HepG2 (cell line): ENCODE results near the gene SMTNL2. TPM values are rescaled to one million over a fixed set of nuclear protein-coding genes. Genes with fewer than 3 reads are reported as not detected.

Experiments used
- ATAC-seq: fragments of 200-7000 bp; cut with Tn5 transposase; 3 replicates; pipeline ENCODE4 v1.9.1; 2020; ENCODE audit warnings: mild to moderate bottlenecking, moderate library complexity
- BruUV-seq: library from RNA; stranded (reverse); fragments of 400-500 nt; replicated peaks from 2 replicates; lab custom pipeline; 2021; lab: Mats Ljungman, UMichigan
- CTCF ChIA-PET: fragments of 300-600 bp; formaldehyde crosslinking; extraction: SDS; loops from one replicate; lab custom pipeline; 2021; ENCODE audit warnings: low total read pairs, inconsistent platforms, low intra/inter-chr PET ratio; lab: Yijun Ruan, JAX
- POLR2A ChIA-PET: fragments of 350-600 bp; sonication (Branson Sonifier 250); formaldehyde crosslinking; loops from one replicate; lab custom pipeline; 2020; ENCODE audit warnings: antibody characterized with exemption, inconsistent platforms; lab: Yijun Ruan, JAX
- DNase-seq: peaks from one replicate; pipeline ENCODE4 v3.0.0-alpha.2; 2015; ENCODE audit warnings: low spot score
- FAIRE-seq: peaks from 3 replicates; lab custom pipeline; 2011; peaks lifted over from hg19 to GRCh38; lab: Jason Lieb, UNC
- H2AFZ ChIP-seq: one replicate; pipeline ENCODE4 v1.6.1; 2011; ENCODE audit warnings: low read length, inconsistent platforms
- H3K27ac ChIP-seq: fragments of 300-600 bp; 3 replicates; pipeline ENCODE4 v1.8.0; 2011; ENCODE audit warnings: mixed run types, mild to moderate bottlenecking, mixed read lengths, low read length, inconsistent platforms; ENCODE audit not compliant: insufficient read depth; ENCODE audit errors: extremely low read length
- H3K27me3 ChIP-seq, 2 experiments: fragments of 200-600 bp in 1 of 2; 2 replicates in 1 of 2; 3 replicates in 1 of 2; pipeline versions ENCODE4 v1.6.0 to v1.8.0; 2011; ENCODE audit warnings: low read length in 2 of 2, mild to moderate bottlenecking in 2 of 2, moderate library complexity in 2 of 2, inconsistent platforms in 1 of 2; ENCODE audit not compliant: insufficient read depth in 2 of 2, control insufficient read depth in 1 of 2
- H3K36me3 ChIP-seq, 2 experiments: fragments of 200-600 bp in 1 of 2; replicated peaks in 1 of 2; 2 replicates in 1 of 2; 3 replicates in 1 of 2; pipeline versions ENCODE4 v1.5.1 to v1.8.0; 2011; ENCODE audit warnings: low read length in 2 of 2, inconsistent platforms in 1 of 2; ENCODE audit not compliant: insufficient read depth in 2 of 2, control insufficient read depth in 1 of 2
- H3K4me1 ChIP-seq: 2 replicates; pipeline ENCODE4 v1.5.1; 2012; ENCODE audit warnings: low read length, inconsistent platforms; ENCODE audit not compliant: insufficient read depth
- H3K4me2 ChIP-seq: 2 replicates; pipeline ENCODE4 v1.6.0; 2011; ENCODE audit warnings: low read depth, low read length, inconsistent platforms
- H3K4me3 ChIP-seq, 3 experiments: fragments of 200-600 bp in 1 of 3; sonication (generic), shearing (Covaris generic) in 1 of 3; replicated peaks in 1 of 3; 2 replicates each; pipeline ENCODE4 v1.5.1; 2011 to 2016; ENCODE audit warnings: low read length in 3 of 3, inconsistent platforms in 2 of 3, low read depth in 2 of 3, mild to moderate bottlenecking in 2 of 3, control low read depth in 1 of 3, mixed read lengths in 1 of 3; ENCODE audit not compliant: insufficient read depth in 1 of 3
- H3K79me2 ChIP-seq: one replicate; pipeline ENCODE4 v1.6.1; 2011; ENCODE audit warnings: low read length, inconsistent platforms; ENCODE audit not compliant: insufficient read depth
- H3K9ac ChIP-seq: 2 replicates; pipeline ENCODE4 v1.6.0; 2011; ENCODE audit warnings: mild to moderate bottlenecking, low read depth, low read length, inconsistent platforms; ENCODE audit not compliant: insufficient read depth
- H3K9me3 ChIP-seq: 2 replicates; pipeline ENCODE4 v1.5.1; 2012; ENCODE audit warnings: mild to moderate bottlenecking, low read length
- H4K20me1 ChIP-seq: 2 replicates; pipeline ENCODE4 v1.6.0; 2011; ENCODE audit warnings: inconsistent platforms, mild to moderate bottlenecking, low read length, moderate library complexity; ENCODE audit not compliant: insufficient read depth
- FOXO4 ChIP-seq: sonication (generic); formaldehyde crosslinking; conservative IDR thresholded peaks from 2 replicates; pipeline ENCODE4 v1.8.1; 2023; ENCODE audit warnings: missing genetic modification reagents
- HOXA9 ChIP-seq: sonication (generic); formaldehyde crosslinking; IDR thresholded peaks from 2 replicates; pipeline ENCODE4 v1.8.1; 2022; ENCODE audit warnings: missing genetic modification reagents, mild to moderate bottlenecking, moderate library complexity, borderline replicate concordance
- JUND ChIP-seq: sonication (generic); formaldehyde crosslinking; IDR thresholded peaks from 2 replicates; pipeline ENCODE4 v1.8.0; 2022; ENCODE audit warnings: mild to moderate bottlenecking, missing genetic modification reagents
- KAT7 ChIP-seq: IDR thresholded peaks from 2 replicates; pipeline ENCODE4 v1.6.1; 2018; ENCODE audit warnings: borderline replicate concordance, missing compliant biosample characterization
- KDM1A ChIP-seq: IDR thresholded peaks from 2 replicates; pipeline ENCODE4 v1.6.1; 2016; ENCODE audit warnings: missing compliant biosample characterization
- MED13 ChIP-seq: sonication (generic); formaldehyde crosslinking; IDR thresholded peaks from 2 replicates; pipeline ENCODE4 v1.5.0; 2020; ENCODE audit warnings: missing genetic modification reagents
- MXI1 ChIP-seq: IDR thresholded peaks from 3 replicates; pipeline ENCODE4 v1.6.1; 2012; ENCODE audit warnings: low read depth, low read length, inconsistent platforms, borderline replicate concordance
- SRSF1 ChIP-seq: fragments of 200-400 bp; formaldehyde crosslinking; optimal IDR thresholded peaks from 2 replicates; pipeline ENCODE3; 2017; ENCODE audit warnings: mild to moderate bottlenecking, low read depth, low read length, moderate library complexity
- ZBTB33 ChIP-seq: sonication (generic); formaldehyde crosslinking; IDR thresholded peaks from 2 replicates; pipeline ENCODE4 v1.4.0; 2020; ENCODE audit warnings: missing genetic modification reagents
- ZC3H13 ChIP-seq: sonication (generic); formaldehyde crosslinking; IDR thresholded peaks from 2 replicates; pipeline ENCODE4 v1.8.1; 2023; ENCODE audit warnings: mild to moderate bottlenecking, missing genetic modification reagents, moderate library complexity
- ZGPAT ChIP-seq: IDR thresholded peaks from 2 replicates; pipeline ENCODE4 v1.6.1; 2016; ENCODE audit warnings: mild to moderate bottlenecking
- ZNF282 ChIP-seq: fragments of 450-650 bp; IDR thresholded peaks from 2 replicates; pipeline ENCODE4 v1.6.1; 2018; ENCODE audit not compliant: partially characterized antibody
- ZNF354B ChIP-seq: sonication (generic); formaldehyde crosslinking; IDR thresholded peaks from 2 replicates; pipeline ENCODE4 v1.8.0; 2022; ENCODE audit warnings: mild to moderate bottlenecking, missing genetic modification reagents
- ZNF724P ChIP-seq: sonication (generic); formaldehyde crosslinking; IDR thresholded peaks from 2 replicates; pipeline ENCODE4 v1.8.0; 2022; ENCODE audit warnings: missing genetic modification reagents, borderline replicate concordance
- ZSCAN31 ChIP-seq: sonication (generic); formaldehyde crosslinking; IDR thresholded peaks from 2 replicates; pipeline ENCODE4 v1.5.0; 2020; ENCODE audit warnings: low read depth, mild to moderate bottlenecking, missing genetic modification reagents
- WGBS: methylation state at CpG from one replicate; pipeline ENCODE4 v1.1.6; 2017; ENCODE audit warnings: low lambda C conversion rate; 5-methylcytosine and 5-hydroxymethylcytosine counted together
- in situ Hi-C: cut with HindIII; loops from 2 replicates; pipeline ENCODE4 v1.10.0; 2017; ENCODE audit warnings: low pct_unique_long_range_greater_than_20kb; ENCODE audit not compliant: extremely low pct_ligation_motif_present
- intact Hi-C: fragments of 100-400 bp; cut with micrococcal nuclease; formaldehyde crosslinking; loops from one replicate; pipeline ENCODE4 v1.10.0; 2022; ENCODE audit not compliant: unreplicated experiment
- polyA plus RNA-seq, 8 experiments: library from polyadenylated mRNA; depleted of rRNA in 3 of 8; stranded (reverse) in 7 of 8; unstranded in 1 of 8; fragments of >200 nt; fragmentation: Illumina TruSeq in 4 of 8; extraction: Trizol in 4 of 8; gene quantifications; 2 replicates each; pipeline versions ENCODE4 v1.2.1 to v1.2.3, GENCODE V29; 2011 to 2016; ENCODE audit warnings: low read depth in 4 of 8, missing spikeins in 1 of 8, mixed read lengths in 1 of 8; ENCODE audit not compliant: insufficient read depth in 1 of 8
- total RNA-seq, 5 experiments: library from RNA; depleted of rRNA; stranded (reverse); fragments of >200 nt; fragmentation: Illumina TruSeq; extraction: Trizol; gene quantifications; 2 replicates each; pipeline ENCODE4 v1.2.3, GENCODE V29; 2016; ENCODE audit warnings: low read depth in 1 of 5

SMTNL2 gene
- total and polyA plus RNA-seq, 2 of the 13 experiments (the other 11 are each of a cell fraction or from before 2014, with no cell fraction given), result 0.41 to 5.1 TPM

- ATAC-seq (no peak), FAIRE-seq (no peak)
- CTCF ChIA-PET, result no interaction called here
Measured at GRCh38 chr17:4592240-4593005, 8.1 kb downstream of the SMTNL2 start.

More at GRCh38 chr17:4592240-4593005, 8.1 kb downstream of the SMTNL2 start:
- DNase-seq, result no peak
- Histone ChIP-seq H3K79me2 (no peaks in the 10 kb centered on the region), H3K4me1 (peaks cover 11% of the 10 kb centered on the region), H3K36me3 (no peaks in the 10 kb centered on the region), H3K27ac (no peak overlapping the region), H3K27me3 (peaks cover 0 to 2% of the 10 kb centered on the region in 2 experiments; a peak in 1 of 5 replicates), H3K4me3 (no peak overlapping the region), H2AFZ (no peak overlapping the region), H4K20me1 (no peaks in the 10 kb centered on the region), H3K9me3 (no peaks in the 10 kb centered on the region), H3K4me2 (no peak overlapping the region), H3K9ac (no peak overlapping the region)
- in situ Hi-C loops, result no loop called here
- intact Hi-C loops, result no loop called here
- POLR2A ChIA-PET, result no interaction called here
- BruUV-seq, result no TSS peak
- no peak for TF ChIP-seq FOXO4 (CRISPR knock-in tag)
- TF ChIP-seq KAT7 (CRISPR knock-in tag), result no peak
- no peak for TF ChIP-seq MXI1
- TF ChIP-seq ZSCAN31 (CRISPR knock-in tag), result no peak
- no peak for TF ChIP-seq ZC3H13
- no peak for TF ChIP-seq ZNF724P (CRISPR knock-in tag)
- no peak for TF ChIP-seq JUND (CRISPR knock-in tag)
- no peak for TF ChIP-seq ZNF282
- TF ChIP-seq ZGPAT (CRISPR knock-in tag), result no peak
- no peak for TF ChIP-seq ZNF354B
- no peak for TF ChIP-seq SRSF1
- TF ChIP-seq ZBTB33 (CRISPR knock-in tag), result no peak
- no peak for TF ChIP-seq HOXA9 (CRISPR knock-in tag)
- no peak for TF ChIP-seq KDM1A (CRISPR knock-in tag)
- no peak for TF ChIP-seq MED13 (CRISPR knock-in tag)
- 49% methylated on average over 11 of the region's 11 CpGs for WGBS
